Measurements from ENCODE around the gene GCLC. TPM values are rescaled to one million over a fixed set of nuclear protein-coding genes. Genes with fewer than 3 reads are reported as not detected.
A peak's percentile ranks its signal among the peaks of the same experiment; 100 is the strongest.

The GCLC gene
- total RNA-seq, 1 donor: 26.8 TPM

DNA sequence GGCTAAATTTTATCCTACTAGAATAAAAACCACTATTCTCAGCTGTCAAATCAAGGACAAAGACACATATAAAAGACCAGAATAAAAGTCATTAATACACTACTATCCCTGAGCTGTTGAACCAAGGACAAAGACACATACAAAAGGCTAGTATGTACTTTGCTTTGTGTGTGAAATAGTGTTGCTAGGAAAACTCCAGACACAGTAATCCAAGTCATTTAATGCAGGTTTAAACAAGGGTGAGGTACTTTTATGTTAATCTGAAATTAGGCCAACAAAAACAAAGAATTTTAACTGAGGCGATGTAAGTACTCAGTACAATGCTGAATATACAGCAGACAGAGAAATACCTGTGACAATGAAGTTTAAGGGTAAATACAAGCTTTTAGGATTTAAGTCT, 18.9 kb downstream of the GCLC start:
- DNase-seq (ENCODE audit: insufficient read length, low spot score, missing footprints): no peak
- Histone ChIP-seq H2AFZ (ENCODE audit: low read length) (no peak overlapping the region), H3K79me2 (ENCODE audit: insufficient read depth, low read length) (peaks cover 20% of the 10 kb centered on the region), H3K36me3 (ENCODE audit: insufficient read depth, low read length) (no peaks in the 10 kb centered on the region), H4K20me1 (ENCODE audit: insufficient read depth, low read length) (no peaks in the 10 kb centered on the region), H3K9me3 (ENCODE audit: low read depth, low read length) (no peaks in the 10 kb centered on the region), H3K27me3 (ENCODE audit: insufficient read depth, low read length) (no peaks in the 10 kb centered on the region), H3K27ac (ENCODE audit: low read depth, low read length) (no peak overlapping the region), H3K4me3 (ENCODE audit: insufficient read depth, low read length) (no peak overlapping the region), H3K4me1 (ENCODE audit: insufficient read depth, low read length) (peaks cover 8% of the 10 kb centered on the region), H3K4me2 (ENCODE audit: insufficient read depth, low read length) (no peak overlapping the region)
- TF ChIP-seq, protein P1, sequence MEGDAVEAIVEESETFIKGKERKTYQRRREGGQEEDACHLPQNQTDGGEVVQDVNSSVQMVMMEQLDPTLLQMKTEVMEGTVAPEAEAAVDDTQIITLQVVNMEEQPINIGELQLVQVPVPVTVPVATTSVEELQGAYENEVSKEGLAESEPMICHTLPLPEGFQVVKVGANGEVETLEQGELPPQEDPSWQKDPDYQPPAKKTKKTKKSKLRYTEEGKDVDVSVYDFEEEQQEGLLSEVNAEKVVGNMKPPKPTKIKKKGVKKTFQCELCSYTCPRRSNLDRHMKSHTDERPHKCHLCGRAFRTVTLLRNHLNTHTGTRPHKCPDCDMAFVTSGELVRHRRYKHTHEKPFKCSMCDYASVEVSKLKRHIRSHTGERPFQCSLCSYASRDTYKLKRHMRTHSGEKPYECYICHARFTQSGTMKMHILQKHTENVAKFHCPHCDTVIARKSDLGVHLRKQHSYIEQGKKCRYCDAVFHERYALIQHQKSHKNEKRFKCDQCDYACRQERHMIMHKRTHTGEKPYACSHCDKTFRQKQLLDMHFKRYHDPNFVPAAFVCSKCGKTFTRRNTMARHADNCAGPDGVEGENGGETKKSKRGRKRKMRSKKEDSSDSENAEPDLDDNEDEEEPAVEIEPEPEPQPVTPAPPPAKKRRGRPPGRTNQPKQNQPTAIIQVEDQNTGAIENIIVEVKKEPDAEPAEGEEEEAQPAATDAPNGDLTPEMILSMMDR (IDR thresholded peaks at IDR 0.05; ENCODE audit: extremely low read depth, low read depth, low read length): no peak

DNA sequence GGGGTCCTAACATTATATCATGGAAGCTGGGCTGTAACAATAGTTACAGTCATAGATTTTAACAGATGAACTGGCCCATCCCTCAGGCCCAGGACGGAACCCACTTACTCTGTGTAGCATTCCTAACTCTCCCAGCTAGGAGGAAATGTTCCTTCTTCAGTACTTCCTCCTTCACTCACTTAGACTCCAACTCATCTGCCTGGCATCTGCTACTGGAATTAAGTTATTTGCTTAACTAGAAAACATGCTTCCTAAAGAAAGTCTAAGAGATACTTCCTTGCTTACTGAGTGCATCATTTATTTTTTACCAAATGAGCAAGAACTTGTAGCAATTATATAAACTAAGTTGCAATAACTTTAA, 20.5 kb downstream of the GCLC start:
- Histone ChIP-seq H3K79me2 (ENCODE audit: insufficient read depth, low read length) (peaks cover 20% of the 10 kb centered on the region), H4K20me1 (ENCODE audit: insufficient read depth, low read length) (no peaks in the 10 kb centered on the region), H3K27me3 (ENCODE audit: insufficient read depth, low read length) (no peaks in the 10 kb centered on the region), H2AFZ (ENCODE audit: low read length) (peak overlapping the region; percentile 13), H3K4me3 (ENCODE audit: insufficient read depth, low read length) (no peak overlapping the region), H3K36me3 (ENCODE audit: insufficient read depth, low read length) (no peaks in the 10 kb centered on the region), H3K9me3 (ENCODE audit: low read depth, low read length) (no peaks in the 10 kb centered on the region), H3K27ac (ENCODE audit: low read depth, low read length) (no peak overlapping the region), H3K4me1 (ENCODE audit: insufficient read depth, low read length) (peaks cover 8% of the 10 kb centered on the region), H3K4me2 (ENCODE audit: insufficient read depth, low read length) (peak overlapping the region; percentile 37)
- TF ChIP-seq, protein P1 (IDR thresholded peaks at IDR 0.05; ENCODE audit: extremely low read depth, low read depth, low read length): no peak
- DNase-seq (ENCODE audit: insufficient read length, low spot score, missing footprints): peak; percentile 55

DNA sequence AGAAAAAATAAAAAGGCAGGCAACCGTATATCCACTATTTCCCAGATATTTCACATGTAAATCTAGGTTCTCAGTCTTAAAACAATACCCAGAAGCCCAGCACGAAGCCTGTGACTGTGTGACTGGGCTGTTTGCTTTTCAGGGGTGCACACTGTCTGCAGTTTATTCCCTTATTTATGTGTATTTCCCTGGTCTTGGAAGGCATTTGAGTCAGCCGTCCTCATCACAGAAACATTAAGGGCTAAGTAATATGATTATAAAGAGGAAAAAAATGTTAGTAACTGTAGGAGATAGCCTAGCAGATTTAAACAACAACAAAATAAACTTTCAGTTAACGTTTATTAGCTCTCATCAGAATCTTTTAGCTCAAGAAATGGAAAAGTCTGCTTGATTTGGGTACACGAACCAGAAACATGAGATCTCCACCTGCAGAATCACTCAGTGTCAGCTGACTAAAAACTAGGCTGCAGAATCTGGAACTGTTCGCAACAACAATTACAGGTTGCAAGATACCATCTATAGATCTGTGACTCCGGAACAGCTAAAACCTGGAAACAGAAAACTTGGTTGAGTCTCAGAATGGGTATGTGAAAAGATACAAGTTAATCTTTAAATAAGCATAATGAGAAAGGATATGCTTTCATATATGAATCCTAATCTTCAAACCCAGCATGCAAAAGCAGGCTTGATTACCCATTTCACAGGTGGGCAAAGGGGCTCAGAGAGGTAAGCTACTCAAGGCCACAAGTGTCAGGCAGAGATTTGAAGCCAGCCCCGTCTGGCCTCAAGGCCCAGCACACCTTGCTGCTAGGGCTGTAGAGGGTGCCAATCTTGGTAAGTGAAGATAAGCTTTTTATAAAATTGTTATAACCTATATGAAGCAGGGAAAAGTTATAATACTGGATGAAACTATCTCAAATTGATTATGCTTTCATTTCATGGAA, 21.1 kb downstream of the GCLC start:
- peaks cover 8% of the 10 kb centered on the region for H3K4me1 ChIP-seq (ENCODE audit: insufficient read depth, low read length)
- peaks cover 17% of the 10 kb centered on the region for H3K79me2 ChIP-seq (ENCODE audit: insufficient read depth, low read length)
- no peak overlapping the region for H3K4me3 ChIP-seq (ENCODE audit: insufficient read depth, low read length)
- no peaks in the 10 kb centered on the region for H3K27me3 ChIP-seq (ENCODE audit: insufficient read depth, low read length)
- DNase-seq (ENCODE audit: insufficient read length, low spot score, missing footprints): no peak
- H2AFZ ChIP-seq (ENCODE audit: low read length): peak overlapping the region; percentile 13
- TF ChIP-seq, protein P1 (IDR thresholded peaks at IDR 0.05; ENCODE audit: extremely low read depth, low read depth, low read length): no peak
- no peak overlapping the region for H3K27ac ChIP-seq (ENCODE audit: low read depth, low read length)
- H3K9me3 ChIP-seq (ENCODE audit: low read depth, low read length): no peaks in the 10 kb centered on the region
- peak overlapping the region; percentile 37 for H3K4me2 ChIP-seq (ENCODE audit: insufficient read depth, low read length)
- no peaks in the 10 kb centered on the region for H3K36me3 ChIP-seq (ENCODE audit: insufficient read depth, low read length)
- H4K20me1 ChIP-seq (ENCODE audit: insufficient read depth, low read length): no peaks in the 10 kb centered on the region

DNA sequence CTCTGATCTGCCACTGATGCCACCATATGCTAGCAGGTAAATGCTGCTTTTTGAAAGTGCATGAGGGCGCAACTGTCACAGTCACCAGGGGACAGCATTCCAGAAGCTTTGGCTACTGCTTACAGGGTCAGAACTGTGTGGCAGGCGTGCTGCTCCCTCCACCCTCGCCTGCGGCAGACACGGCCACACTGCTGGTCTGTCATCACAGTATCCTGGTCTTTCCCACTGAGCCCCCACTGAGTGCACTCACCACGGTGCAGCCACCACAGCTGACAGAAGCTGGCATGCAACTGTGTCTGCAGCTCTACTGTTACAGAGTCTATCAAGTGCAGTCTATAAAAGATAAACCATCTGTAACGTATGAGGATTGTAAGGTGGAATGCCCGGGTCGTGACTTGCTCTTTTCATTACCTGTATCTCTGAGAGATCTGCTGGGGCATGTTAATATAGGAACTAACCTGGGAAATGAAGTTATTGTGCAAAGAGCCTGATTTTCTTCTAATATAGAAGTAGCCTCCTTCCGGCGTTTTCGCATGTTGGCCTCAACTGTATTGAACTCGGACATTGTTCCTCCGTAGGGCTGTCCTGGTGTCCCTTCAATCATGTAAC, 24.5 kb downstream of the GCLC start:
- peak; percentile 10 for DNase-seq (ENCODE audit: insufficient read length, low spot score, missing footprints)
- Histone ChIP-seq H4K20me1 (ENCODE audit: insufficient read depth, low read length) (no peaks in the 10 kb centered on the region), H3K9me3 (ENCODE audit: low read depth, low read length) (no peaks in the 10 kb centered on the region), H2AFZ (ENCODE audit: low read length) (no peak overlapping the region), H3K36me3 (ENCODE audit: insufficient read depth, low read length) (no peaks in the 10 kb centered on the region), H3K4me3 (ENCODE audit: insufficient read depth, low read length) (no peak overlapping the region), H3K27me3 (ENCODE audit: insufficient read depth, low read length) (no peaks in the 10 kb centered on the region), H3K79me2 (ENCODE audit: insufficient read depth, low read length) (peaks cover 1% of the 10 kb centered on the region), H3K4me2 (ENCODE audit: insufficient read depth, low read length) (no peak overlapping the region), H3K27ac (ENCODE audit: low read depth, low read length) (no peak overlapping the region), H3K4me1 (ENCODE audit: insufficient read depth, low read length) (peaks cover 8% of the 10 kb centered on the region)
- TF ChIP-seq, protein P1 (IDR thresholded peaks at IDR 0.05; ENCODE audit: extremely low read depth, low read depth, low read length): no peak

Data from osteoblast (primary cell).